ENCODE results near the gene IDH3G. TPM values are rescaled to one million over a fixed set of nuclear protein-coding genes. Genes with fewer than 3 reads are reported as not detected.
A peak's percentile ranks its signal among the peaks of the same experiment; 100 is the strongest.

Gene IDH3G
- total RNA-seq (10 to 100 TPM; 46.8 to 48.4 TPM), polyA plus RNA-seq (10 to 100 TPM; 33.3 to 72.5 TPM)
- long read RNA-seq, donor 1, partial matches to known transcripts, result 17 of 342 reads
- long read RNA-seq, donor 1, other reads (novel, unspliced or antisense), result 325 of 342 reads
- long read RNA-seq, donor 2, partial matches to known transcripts, result 5 of 31 reads
- long read RNA-seq, donor 2, other reads (novel, unspliced or antisense), result 26 of 31 reads

DNA sequence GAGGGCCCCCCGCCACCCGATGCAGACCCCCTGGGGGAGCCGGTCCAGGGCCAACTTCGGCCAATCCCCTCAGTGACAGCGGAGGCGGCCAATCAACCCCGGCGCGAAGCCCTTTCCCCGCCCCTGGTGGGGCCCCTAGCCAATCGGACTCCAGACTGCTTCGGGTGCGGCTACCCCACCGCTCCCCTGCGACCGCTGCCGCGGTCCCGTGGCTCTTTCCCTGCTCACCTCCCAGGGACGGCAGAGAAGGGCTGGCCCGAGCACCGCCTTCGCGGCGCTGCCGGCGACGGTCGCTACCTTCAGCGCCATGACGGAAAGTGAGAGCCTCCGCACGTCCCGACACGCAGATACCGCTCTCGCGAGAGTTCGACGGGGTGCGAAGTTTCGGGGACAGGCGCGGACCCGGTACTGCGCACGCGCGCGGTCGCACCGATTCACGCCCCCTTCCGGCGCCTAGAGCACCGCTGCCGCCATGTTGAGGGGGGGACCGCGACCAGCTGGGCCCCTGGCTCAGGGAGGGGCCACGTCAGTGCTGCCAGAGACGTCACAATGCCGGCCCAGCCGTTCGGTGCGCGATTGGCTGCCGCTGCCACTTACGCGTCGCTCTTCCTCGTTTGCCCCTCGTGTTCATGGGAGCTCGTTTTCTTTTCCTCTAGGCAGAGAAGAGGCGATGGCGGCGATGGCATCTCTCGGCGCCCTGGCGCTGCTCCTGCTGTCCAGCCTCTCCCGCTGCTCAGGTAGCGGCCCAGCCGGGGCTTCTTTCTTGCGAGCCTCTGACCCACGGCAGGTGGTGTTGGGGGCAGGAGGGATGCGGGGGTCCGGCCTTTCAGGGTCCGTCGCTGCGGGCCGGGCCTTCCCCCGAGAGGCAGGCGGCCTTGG is at the start of gene IDH3G, which contains the start of gene SSR4:
TSS of gene IDH3G (minus strand) at position 358 of the 879 bp plus-strand sequence. CDS start at position 309, 49 bp downstream.
TSS of gene SSR4 (plus strand) at position 651 of the 879 bp plus-strand sequence. CDS start at position 671, 20 bp downstream.
- no peaks in the 10 kb centered on the region for H3K9me3 ChIP-seq (ENCODE audit: control insufficient read depth, low read length)
- peak within 1 kb of the TSS in 1 of 2 donors; percentile 83 for H3K27ac ChIP-seq (ENCODE audit: low read depth in 1 of 2, low read length in 2 of 2)
- peak; percentile 94 to 98 for DNase-seq
- H3K4me1 ChIP-seq (ENCODE audit: control insufficient read depth in 1 of 2, insufficient read depth in 2 of 2, low read length in 2 of 2), result no peaks in the 10 kb centered on the region
- no peaks in the 10 kb centered on the region for H3K27me3 ChIP-seq (ENCODE audit: control insufficient read depth in 1 of 2, insufficient read depth in 2 of 2, low read length in 1 of 2)
- H3K4me3 ChIP-seq (ENCODE audit: low read length in 2 of 2), result peak within 1 kb of the TSS; percentile 20 to 50
- intact Hi-C loops (cut with DNase I), result no loop called here
- 0 to 27% methylated on average over 92 of the region's 92 CpGs for WGBS, 2 donors
- peaks cover 0 to 3% of the 10 kb centered on the region in 2 donors for H3K36me3 ChIP-seq (ENCODE audit: control insufficient read depth in 1 of 2, insufficient read depth in 2 of 2, low read length in 1 of 2)
- peak; percentile 94 for ATAC-seq (ENCODE audit: low FRiP score)

DNA sequence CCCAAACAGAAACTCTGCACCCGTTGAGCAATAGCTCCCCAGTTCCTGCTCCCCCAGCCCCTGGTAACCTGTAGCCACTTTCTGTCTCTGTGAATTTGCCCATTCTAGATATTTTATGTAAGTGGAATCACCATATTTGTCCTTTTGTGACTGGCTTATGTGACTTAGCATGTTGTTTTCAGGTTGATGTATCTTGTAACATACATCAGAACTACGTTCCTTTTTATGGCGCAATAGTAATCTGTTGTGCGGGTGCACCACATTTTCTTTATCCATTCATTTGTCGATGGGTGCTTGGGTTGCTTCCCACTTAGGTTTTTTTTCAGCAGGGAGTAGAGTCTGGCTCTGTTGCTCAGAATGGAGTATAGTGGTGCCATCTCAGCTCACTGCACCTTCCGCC is 42.7 kb upstream of the IDH3G start:
- H3K36me3 ChIP-seq (ENCODE audit: control insufficient read depth in 1 of 2, insufficient read depth in 2 of 2, low read length in 1 of 2), result no peaks in the 10 kb centered on the region
- peaks cover 0 to 3% of the 10 kb centered on the region in 2 donors for H3K27me3 ChIP-seq (ENCODE audit: control insufficient read depth in 1 of 2, insufficient read depth in 2 of 2, low read length in 1 of 2)
- ATAC-seq (ENCODE audit: low FRiP score) (no peak), DNase-seq (no peak)
- H3K4me3 ChIP-seq (ENCODE audit: low read length in 2 of 2), result no peak overlapping the region
- WGBS, 2 donors, result 87 to 90% methylated on average over 6 of the region's 6 CpGs
- no peak overlapping the region for H3K27ac ChIP-seq (ENCODE audit: low read depth in 1 of 2, low read length in 2 of 2)
- no peaks in the 10 kb centered on the region for H3K4me1 ChIP-seq (ENCODE audit: control insufficient read depth in 1 of 2, insufficient read depth in 2 of 2, low read length in 2 of 2)
- intact Hi-C loops (cut with DNase I), result no loop called here
- no peaks in the 10 kb centered on the region for H3K9me3 ChIP-seq (ENCODE audit: control insufficient read depth, low read length)

DNA sequence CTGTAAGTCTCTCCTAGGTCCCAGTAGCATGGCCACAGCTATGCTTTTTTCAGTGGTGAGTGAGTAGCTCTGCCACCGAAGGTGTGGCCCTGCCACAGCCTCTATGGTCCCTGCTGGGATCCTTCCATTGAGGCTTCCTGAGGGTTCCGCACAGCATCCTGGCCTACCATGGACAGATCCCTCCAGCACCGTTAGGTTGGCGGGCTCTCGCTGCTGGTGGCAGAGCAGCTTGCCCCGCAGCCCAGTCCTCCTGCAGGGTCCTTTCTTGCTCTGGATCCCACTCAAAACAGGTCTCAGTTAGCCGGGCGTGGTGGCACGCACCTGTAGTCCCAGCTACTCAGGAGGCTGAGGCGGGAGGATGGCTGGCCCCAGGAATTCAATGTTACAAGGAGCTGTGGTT is 38.6 kb upstream of the IDH3G start:
- H3K9me3 ChIP-seq (ENCODE audit: control insufficient read depth, low read length), result no peaks in the 10 kb centered on the region
- 78 to 80% methylated on average over 10 of the region's 10 CpGs for WGBS, 2 donors
- DNase-seq (no peak), ATAC-seq (ENCODE audit: low FRiP score) (no peak)
- no peaks in the 10 kb centered on the region for H3K4me1 ChIP-seq (ENCODE audit: control insufficient read depth in 1 of 2, insufficient read depth in 2 of 2, low read length in 2 of 2)
- H3K27me3 ChIP-seq (ENCODE audit: control insufficient read depth in 1 of 2, insufficient read depth in 2 of 2, low read length in 1 of 2), result no peaks in the 10 kb centered on the region
- H3K36me3 ChIP-seq (ENCODE audit: control insufficient read depth in 1 of 2, insufficient read depth in 2 of 2, low read length in 1 of 2), result no peaks in the 10 kb centered on the region
- intact Hi-C loops (cut with DNase I), result no loop called here
- no peak overlapping the region for H3K27ac ChIP-seq (ENCODE audit: low read depth in 1 of 2, low read length in 2 of 2)
- H3K4me3 ChIP-seq (ENCODE audit: low read length in 2 of 2), result no peak overlapping the region

DNA sequence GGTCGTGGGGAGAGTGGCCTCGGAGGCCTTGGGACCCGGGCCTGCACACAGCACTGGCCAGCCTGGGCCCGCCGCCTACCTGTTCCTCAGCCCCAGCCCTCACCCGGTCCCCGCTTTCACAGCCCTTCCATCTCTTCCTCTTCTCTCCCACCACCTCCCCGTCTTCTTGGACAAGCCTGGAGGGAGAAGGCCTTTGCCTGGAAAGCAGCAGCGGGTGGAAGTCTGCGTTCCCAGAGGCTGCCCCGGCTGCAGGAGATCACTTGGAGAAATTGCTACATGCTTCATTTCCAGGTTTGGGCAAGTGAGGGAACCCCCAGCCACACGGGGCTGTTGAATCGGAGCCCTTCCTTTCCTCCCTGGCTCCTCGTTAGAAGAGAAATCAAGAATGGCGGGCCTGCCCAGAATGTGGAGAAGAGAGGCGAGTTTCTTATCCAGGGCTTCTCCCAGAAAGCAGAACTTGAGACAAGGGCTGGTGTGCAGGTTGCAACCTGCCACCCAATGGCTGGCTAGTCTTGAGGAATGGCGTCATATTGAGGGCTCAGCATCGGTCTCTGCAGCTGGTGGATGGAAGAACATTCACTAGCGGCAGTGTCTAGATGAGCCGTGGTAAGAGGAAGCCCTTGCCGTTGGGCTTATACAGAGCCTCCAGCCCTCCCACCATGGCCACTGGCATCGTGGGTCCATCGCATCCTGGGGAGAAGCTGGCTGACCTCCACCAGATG is 37.4 kb upstream of the IDH3G start:
- 60 to 64% methylated on average over 22 to 23 of the region's 23 CpGs for WGBS, 2 donors
- H3K36me3 ChIP-seq (ENCODE audit: control insufficient read depth in 1 of 2, insufficient read depth in 2 of 2, low read length in 1 of 2), result no peaks in the 10 kb centered on the region
- ATAC-seq (ENCODE audit: low FRiP score), result no peak
- intact Hi-C loops (cut with DNase I), result no loop called here
- no peak for DNase-seq
- H3K9me3 ChIP-seq (ENCODE audit: control insufficient read depth, low read length), result no peaks in the 10 kb centered on the region
- no peaks in the 10 kb centered on the region for H3K27me3 ChIP-seq (ENCODE audit: control insufficient read depth in 1 of 2, insufficient read depth in 2 of 2, low read length in 1 of 2)
- no peak overlapping the region for H3K4me3 ChIP-seq (ENCODE audit: low read length in 2 of 2)
- H3K4me1 ChIP-seq (ENCODE audit: control insufficient read depth in 1 of 2, insufficient read depth in 2 of 2, low read length in 2 of 2), result no peaks in the 10 kb centered on the region
- no peak overlapping the region for H3K27ac ChIP-seq (ENCODE audit: low read depth in 1 of 2, low read length in 2 of 2)

DNA sequence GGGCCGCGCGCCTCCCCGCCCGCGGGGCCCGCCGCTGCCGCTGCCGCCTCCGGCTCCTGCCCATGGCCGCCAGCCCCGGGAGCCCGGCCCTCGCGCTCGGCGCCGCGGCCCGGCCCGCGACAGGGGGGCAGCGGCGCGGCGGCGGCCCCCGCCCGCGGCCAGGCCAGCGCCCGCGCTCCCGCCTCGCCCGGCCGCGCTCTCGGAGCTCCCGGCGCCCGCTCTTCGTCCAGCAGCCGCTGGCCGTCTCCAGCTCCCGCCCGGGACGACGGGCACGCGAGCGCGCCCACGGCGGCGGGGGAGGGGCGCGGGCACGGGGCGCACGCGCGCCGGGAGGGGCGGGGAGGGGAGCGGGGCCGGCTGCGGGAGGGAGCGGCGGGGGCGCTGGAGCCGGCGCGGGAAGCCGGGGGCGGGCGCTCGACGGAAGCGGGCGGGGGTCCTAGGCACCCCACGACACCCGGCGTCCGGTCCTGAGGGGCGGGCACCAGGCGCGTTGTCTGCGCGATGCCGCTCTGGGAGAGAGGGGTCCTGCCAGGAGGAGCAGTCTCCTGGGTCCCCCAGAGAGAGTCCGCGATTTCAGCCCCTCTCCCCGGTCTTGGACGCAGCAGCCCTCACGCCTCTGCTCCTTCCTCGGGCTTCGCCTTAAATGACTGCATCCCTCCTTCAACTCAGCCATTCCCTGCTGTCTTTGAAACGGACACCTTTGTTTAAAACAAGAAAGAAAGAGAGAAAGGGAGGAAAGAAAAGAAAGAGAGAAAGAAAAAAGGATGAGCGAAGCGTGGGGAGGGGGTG is 36.7 kb upstream of the IDH3G start:
- no peak for ATAC-seq (ENCODE audit: low FRiP score)
- Histone ChIP-seq H3K4me3 (ENCODE audit: low read length in 2 of 2) (peak overlapping the region; percentile 40 to 73), H3K9me3 (ENCODE audit: control insufficient read depth, low read length) (no peaks in the 10 kb centered on the region), H3K4me1 (ENCODE audit: control insufficient read depth in 1 of 2, insufficient read depth in 2 of 2, low read length in 2 of 2) (no peaks in the 10 kb centered on the region), H3K36me3 (ENCODE audit: control insufficient read depth in 1 of 2, insufficient read depth in 2 of 2, low read length in 1 of 2) (no peaks in the 10 kb centered on the region), H3K27me3 (ENCODE audit: control insufficient read depth in 1 of 2, insufficient read depth in 2 of 2, low read length in 1 of 2) (no peaks in the 10 kb centered on the region), H3K27ac (ENCODE audit: low read depth in 1 of 2, low read length in 2 of 2) (no peak overlapping the region)
- DNase-seq, result no peak
- WGBS, 2 donors, result 2 to 20% methylated on average over 22 to 101 of the region's 102 CpGs
- intact Hi-C loops (cut with DNase I), result no loop called here

DNA sequence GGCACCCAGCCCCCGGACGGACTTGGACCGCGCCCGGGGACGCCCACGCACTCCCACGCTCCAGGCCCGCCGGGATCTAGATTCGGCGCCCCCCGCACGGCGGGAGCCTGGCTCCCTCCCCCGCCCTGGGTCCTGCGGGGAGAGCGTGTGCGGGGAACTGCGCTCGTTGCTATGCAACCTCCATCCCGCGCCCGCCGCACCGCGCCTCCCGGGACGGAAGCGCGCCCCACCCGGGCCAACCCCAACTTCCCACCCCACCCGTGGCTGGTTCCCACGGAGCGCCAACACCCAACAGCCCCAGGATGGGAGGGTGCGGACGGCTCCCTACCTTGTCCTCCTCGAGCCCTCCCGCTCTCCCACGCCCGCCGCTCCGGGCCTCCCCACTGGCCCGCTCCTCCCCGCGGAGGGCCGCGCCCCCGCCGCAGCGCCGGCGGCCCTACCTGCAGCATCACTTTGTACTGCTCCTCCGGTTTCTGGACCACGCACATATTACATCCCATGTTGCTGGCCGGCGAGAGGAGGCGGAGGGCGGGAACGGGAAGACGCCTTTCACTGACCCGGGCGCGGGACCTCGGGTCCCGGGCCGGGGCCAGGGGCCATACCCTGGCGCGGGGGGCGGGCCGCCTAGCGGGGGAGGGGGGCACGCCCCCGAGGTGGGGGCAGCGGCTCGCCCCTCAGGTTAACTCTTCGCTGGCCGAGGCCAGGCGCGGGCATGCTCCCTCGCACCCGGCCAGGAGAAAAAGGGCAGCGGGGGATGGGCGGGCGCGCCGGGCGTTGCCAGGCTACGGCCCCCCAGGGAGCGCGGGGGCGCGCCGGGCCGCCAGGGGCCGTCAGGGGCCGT is 35.8 kb upstream of the IDH3G start, which contains the start of gene PDZD4:
TSS of gene PDZD4 (minus strand) at position 746 of the 841 bp plus-strand sequence. CDS start at position 500, 246 bp downstream.
- H3K9me3 ChIP-seq (ENCODE audit: control insufficient read depth, low read length), result no peaks in the 10 kb centered on the region
- intact Hi-C loops (cut with DNase I), result no loop called here
- peak within 1 kb of the TSS; percentile 40 to 73 for H3K4me3 ChIP-seq (ENCODE audit: low read length in 2 of 2)
- 1 to 25% methylated on average over 49 to 97 of the region's 97 CpGs for WGBS, 2 donors
- H3K27me3 ChIP-seq (ENCODE audit: control insufficient read depth in 1 of 2, insufficient read depth in 2 of 2, low read length in 1 of 2), result no peaks in the 10 kb centered on the region
- no peaks in the 10 kb centered on the region for H3K4me1 ChIP-seq (ENCODE audit: control insufficient read depth in 1 of 2, insufficient read depth in 2 of 2, low read length in 2 of 2)
- no peak within 1 kb of the TSS for H3K27ac ChIP-seq (ENCODE audit: low read depth in 1 of 2, low read length in 2 of 2)
- ATAC-seq (ENCODE audit: low FRiP score) (peak; percentile 24), DNase-seq (peak in 1 of 2 donors; percentile 70)
- no peaks in the 10 kb centered on the region for H3K36me3 ChIP-seq (ENCODE audit: control insufficient read depth in 1 of 2, insufficient read depth in 2 of 2, low read length in 1 of 2)

DNA sequence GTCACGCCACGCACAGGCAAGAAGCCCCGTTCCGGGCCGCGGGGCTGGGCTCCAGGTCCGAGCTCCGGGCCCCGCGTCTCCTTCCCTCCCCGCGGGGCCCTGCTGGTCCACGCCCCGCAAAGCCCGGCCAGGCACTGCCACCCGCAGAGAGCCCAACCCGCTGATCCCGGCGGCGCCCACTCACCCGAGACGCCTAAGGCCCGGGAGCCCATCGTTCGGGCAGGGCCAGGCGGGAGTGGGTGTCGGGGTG is 35.3 kb upstream of the IDH3G start:
- DNase-seq (peak in 1 of 2 donors; percentile 77), ATAC-seq (ENCODE audit: low FRiP score) (peak; percentile 12)
- intact Hi-C loops (cut with DNase I), result no loop called here
- no peaks in the 10 kb centered on the region for H3K9me3 ChIP-seq (ENCODE audit: control insufficient read depth, low read length)
- peak overlapping the region; percentile 7 to 21 for H3K4me3 ChIP-seq (ENCODE audit: low read length in 2 of 2)
- H3K36me3 ChIP-seq (ENCODE audit: control insufficient read depth in 1 of 2, insufficient read depth in 2 of 2, low read length in 1 of 2), result no peaks in the 10 kb centered on the region
- H3K27me3 ChIP-seq (ENCODE audit: control insufficient read depth in 1 of 2, insufficient read depth in 2 of 2, low read length in 1 of 2), result no peaks in the 10 kb centered on the region
- 1 to 22% methylated on average over 21 to 27 of the region's 27 CpGs for WGBS, 2 donors
- no peak overlapping the region for H3K27ac ChIP-seq (ENCODE audit: low read depth in 1 of 2, low read length in 2 of 2)
- H3K4me1 ChIP-seq (ENCODE audit: control insufficient read depth in 1 of 2, insufficient read depth in 2 of 2, low read length in 2 of 2), result no peaks in the 10 kb centered on the region
